HG02970 (cell line): ENCODE measurements around the gene CCDC180.
"Not testable (repeated sequence)": the region's sequence is repeated elsewhere in the genome, so short reads cannot be mapped to it uniquely, and the experiment has no call there.

ENCODE experiments used
- ATAC-seq: cut with Tn5 transposase; IDR thresholded peaks from one replicate; pipeline ENCODE4 v1.9.1; 2021; ENCODE audit warnings: mild to moderate bottlenecking, moderate library complexity, moderate number of reproducible peaks; ENCODE audit not compliant: unreplicated experiment, low FRiP score

Gene CCDC180

GRCh38 chr9:97310023-97310422, 2.6 kb downstream of the CCDC180 start:
- no peak for ATAC-seq

DNA sequence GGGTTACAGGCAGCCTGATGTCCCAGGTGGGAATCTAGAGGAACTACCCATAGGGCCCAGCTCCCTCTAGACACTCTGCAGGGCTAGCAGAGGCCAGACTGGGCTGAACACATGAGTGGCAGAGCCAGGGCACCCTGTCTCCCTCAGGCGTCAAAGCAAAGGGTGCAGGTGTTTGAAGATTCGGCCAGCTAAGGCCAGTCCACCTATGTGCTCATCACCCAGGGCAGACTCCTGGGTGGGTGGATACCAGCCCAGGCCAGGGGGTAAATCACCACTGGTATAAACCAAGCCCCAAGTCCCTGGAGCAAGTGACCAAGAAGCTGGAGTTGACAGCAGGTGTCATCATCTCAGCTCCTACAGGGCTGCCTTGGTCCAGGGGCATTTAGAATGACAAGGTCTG, 3.4 kb downstream of the CCDC180 start:
- no peak for ATAC-seq

- no peak for ATAC-seq
These were observed 4.5 kb downstream of the CCDC180 start for GRCh38 chr9:97311798-97312500.

- no peak for ATAC-seq
These were observed 5.1 kb downstream of the CCDC180 start for GRCh38 chr9:97312556-97312955.

- ATAC-seq: no peak
These were observed 5.8 kb downstream of the CCDC180 start for GRCh38 chr9:97313243-97313642.

- no peak for ATAC-seq
These were observed 6.3 kb downstream of the CCDC180 start for GRCh38 chr9:97313746-97314145.

- no peak for ATAC-seq
These were observed 7.0 kb downstream of the CCDC180 start for GRCh38 chr9:97314503-97314902.

- ATAC-seq: no peak
These were observed 8.1 kb downstream of the CCDC180 start for GRCh38 chr9:97315550-97315949.

GRCh38 chr9:97316904-97317303, 9.4 kb downstream of the CCDC180 start:
- no peak for ATAC-seq

DNA sequence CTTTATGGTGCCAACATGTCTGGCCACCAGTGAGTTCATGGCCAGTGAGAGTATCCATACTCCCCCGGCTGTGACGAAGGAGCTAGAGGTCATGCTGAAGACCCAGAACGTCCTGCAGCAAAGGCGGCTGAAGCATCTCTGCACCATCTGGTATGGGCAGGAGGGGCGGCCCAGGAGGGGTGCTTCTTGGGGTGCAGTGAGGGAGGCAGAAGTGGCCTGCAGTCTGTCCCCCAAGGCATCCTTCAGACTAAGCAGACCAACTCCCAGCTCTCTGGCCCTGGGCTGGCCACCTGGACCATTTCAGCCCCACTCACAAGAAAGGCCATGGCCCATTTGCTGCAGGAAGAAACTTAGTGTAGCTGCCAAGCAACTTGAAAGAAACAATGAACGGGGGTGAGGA, 11.0 kb downstream of the CCDC180 start:
- no peak for ATAC-seq

GRCh38 chr9:97319395-97319794, 11.9 kb downstream of the CCDC180 start:
- no peak for ATAC-seq

- ATAC-seq: no peak
These were observed 12.7 kb downstream of the CCDC180 start for GRCh38 chr9:97320080-97320642.

DNA sequence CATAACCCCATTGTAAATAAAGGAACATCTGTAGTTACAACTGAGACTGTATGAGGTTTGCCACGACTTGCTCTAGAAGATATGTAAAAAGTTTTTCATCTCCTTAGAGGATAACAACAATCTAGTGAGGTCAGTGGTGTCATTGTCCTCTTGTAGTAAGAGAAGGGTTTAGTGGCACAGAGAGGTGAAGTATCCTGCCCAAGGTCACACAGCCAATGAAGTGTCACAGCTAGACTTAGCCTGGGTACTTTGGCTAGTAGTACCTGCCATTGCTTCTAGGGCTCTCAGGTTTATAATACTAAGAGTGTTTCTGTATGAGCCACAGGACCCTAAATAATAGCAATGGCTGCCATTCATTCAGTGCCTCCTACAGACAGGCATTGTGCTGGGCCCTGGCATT, 13.8 kb downstream of the CCDC180 start:
- no peak for ATAC-seq

GRCh38 chr9:97321691-97322090, 14.2 kb downstream of the CCDC180 start:
- no peak for ATAC-seq

DNA sequence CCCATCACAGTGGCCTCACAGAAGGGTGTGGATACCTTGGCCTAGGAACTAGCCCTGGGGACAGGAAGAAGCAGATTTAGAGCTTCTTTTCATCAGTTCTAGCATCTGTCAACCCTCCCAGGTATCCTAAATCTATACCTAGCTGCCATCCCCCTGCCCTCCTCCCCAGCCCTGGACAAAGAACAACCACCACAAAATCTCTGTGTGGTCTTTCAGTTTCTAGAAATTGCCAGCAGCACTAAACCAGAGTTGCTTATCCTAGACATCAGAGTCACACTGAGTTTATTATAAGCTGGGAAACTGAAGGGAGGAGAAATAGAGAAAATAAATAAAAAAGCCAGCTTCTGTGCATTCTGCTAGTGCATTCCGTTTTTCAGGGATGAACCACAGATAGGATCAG, 14.6 kb downstream of the CCDC180 start:
- ATAC-seq: no peak

DNA sequence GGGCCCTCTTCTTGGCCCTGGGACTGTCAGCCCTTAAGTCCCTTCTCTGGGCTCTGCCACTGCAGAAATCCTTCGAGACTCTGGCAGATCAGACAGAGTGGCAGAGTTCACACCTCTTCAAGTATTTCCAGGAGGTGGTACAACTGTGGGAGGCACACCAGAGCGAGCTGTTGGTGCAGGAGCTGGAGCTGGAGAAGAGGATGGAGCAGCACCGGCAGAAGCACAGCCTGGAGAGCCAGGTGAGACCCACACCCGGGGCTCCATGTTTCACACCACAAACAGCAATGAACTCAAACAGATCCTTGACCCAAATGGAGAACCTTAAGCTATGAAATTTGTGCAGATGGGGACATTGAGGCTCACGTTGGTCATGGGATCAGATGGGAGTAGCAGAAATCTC, 17.5 kb downstream of the CCDC180 start:
- ATAC-seq: no peak

GRCh38 chr9:97327562-97327961, 20.1 kb downstream of the CCDC180 start:
- ATAC-seq: no peak

DNA sequence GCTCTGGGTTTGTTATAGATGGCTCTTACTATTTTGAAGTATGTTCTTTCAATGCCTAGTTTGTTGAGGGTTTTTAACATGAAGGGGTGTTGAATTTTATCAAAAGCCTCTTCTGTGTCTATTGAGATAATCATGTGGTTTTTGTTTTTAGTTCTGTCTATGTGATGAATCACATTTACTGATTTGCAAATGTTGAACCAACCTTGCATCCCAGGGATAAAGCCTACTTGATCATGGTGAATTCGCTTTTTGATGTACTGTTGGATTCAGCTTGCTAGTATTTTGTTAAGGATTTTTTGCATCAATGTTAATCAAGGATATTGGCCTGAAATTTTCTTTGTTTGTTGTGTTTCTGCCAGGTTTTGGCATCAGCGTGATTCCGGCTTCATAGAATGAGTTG, 25.5 kb downstream of the CCDC180 start:
- ATAC-seq: no peak

DNA sequence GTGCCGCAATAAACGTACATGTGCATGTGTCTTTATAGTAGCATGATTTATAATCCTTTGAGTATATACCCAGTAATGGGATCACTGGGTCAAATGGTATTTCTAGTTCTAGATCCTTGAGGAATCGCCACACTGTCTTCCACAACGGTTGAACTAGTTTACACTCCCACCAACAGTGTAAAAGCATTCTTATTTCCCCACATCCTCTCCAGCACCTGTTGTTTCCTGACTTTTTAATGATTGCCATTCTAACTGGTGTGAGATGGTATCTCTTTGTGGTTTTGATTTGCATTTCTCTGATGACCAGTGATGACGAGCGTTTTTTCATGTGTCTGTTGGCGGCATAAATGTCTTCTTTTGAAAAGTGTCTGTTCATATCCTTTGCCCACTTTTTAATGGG, 28.2 kb downstream of the CCDC180 start:
- ATAC-seq: not testable (repeated sequence)

DNA sequence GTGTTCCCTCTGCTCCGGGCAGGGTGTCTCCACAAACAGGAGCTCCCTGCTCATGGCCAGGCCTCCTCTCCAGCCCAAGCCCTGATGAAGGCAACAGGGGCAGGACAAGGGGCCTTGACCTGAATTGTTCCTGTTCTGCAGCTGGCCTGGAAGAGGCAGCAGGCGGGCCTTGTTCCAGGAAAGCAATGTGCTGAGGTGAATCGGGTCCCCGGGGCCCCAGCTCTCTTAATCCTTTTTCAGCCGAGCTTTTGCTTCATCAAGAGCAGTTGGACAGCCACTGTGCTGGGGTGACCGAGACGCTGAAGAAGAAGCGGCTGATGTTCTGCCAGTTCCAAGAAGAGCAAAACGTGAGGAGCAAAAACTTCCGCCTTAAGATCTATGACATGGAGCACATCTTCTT, 41.4 kb downstream of the CCDC180 start:
- ATAC-seq: no peak

DNA sequence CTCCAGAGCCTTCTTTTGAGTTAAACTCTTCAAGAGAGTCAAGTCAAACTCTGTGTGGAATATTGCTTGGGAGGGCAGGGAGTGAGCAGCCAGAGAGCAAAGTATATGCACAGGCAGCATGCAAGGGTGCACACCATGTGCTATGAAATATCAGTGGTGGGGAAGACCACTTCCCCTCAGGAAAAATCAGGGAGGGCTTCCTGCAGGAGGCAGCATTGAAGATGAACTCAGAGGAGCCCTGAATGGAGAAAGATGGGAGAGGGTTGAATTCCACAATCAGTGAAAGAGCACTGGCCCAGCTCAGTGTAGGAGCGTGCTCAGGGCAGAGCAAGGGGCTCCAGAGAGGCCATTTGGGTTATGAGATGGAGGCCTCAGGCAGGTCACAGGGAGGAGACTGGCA, 41.9 kb downstream of the CCDC180 start:
- no peak for ATAC-seq

DNA sequence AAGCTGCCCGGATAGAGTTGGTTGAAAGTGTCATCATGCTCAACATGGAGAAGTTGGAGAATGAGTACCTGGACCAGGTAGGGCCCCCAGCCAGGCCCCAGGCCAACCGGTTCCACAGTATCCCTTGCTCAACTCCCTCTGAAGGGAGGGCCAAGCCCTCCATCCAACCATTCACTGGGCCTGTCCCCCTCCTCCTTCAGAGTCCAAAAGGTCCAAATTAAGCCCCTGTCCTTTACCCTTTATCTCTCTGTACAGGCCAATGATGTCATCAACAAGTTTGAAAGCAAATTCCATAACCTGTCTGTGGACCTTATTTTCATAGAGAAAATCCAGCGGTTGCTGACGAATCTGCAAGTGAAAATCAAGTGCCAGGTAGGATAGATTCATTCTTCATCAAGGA, 47.2 kb downstream of the CCDC180 start:
- ATAC-seq: no peak

DNA sequence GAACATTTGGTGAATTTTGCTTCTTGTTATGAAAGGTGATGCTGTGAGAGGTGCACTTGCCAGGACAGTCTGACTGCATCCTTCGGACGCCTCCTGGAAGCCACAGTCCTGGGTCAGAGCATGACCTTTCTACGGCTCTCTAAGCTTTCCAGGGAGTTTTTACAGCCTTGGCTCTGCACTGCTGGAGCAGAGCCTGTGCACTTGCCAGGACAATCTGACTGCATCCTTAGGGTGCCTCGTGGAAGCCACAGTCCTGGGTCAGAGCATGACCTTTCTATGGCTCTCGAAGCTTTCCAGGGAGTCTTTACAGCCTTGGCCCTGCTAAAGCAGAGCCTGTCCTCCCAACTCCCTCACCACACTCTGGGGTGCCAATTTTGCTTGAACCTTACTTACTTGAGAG, 49.6 kb downstream of the CCDC180 start:
- ATAC-seq: no peak
